Activated CD4-positive, alpha-beta memory T cell treated with anti-CD3 and anti-CD28 coated beads for 36 hours (primary cell): Measurements from ENCODE around the gene CACNA1A. TPM values are rescaled to one million over a fixed set of nuclear protein-coding genes. Genes with fewer than 3 reads are reported as not detected.
"Not testable (repeated sequence)": the region's sequence is repeated elsewhere in the genome, so short reads cannot be mapped to it uniquely, and the experiment has no call there.

Experiments
- CTCF ChIA-PET: fragments of 350-600 bp; sonication (Branson Sonifier 250); formaldehyde crosslinking; loops from one replicate; lab custom pipeline; 2021; ENCODE audit warnings: antibody characterized with exemption, inconsistent platforms; lab: Charles Lee
- POLR2A ChIA-PET: fragments of 350-600 bp; sonication (Branson Sonifier 250); formaldehyde crosslinking; loops from one replicate; lab custom pipeline; 2021; ENCODE audit warnings: antibody characterized with exemption; lab: Charles Lee
- DNase-seq: peaks from one replicate; pipeline ENCODE4 v3.0.0-alpha.2; 2020
- H3K27ac Mint-ChIP-seq: one replicate; pipeline ENCODE4 v1.8.0; 2021; ENCODE audit warnings: mixed read lengths
- H3K27me3 Mint-ChIP-seq: one replicate; pipeline ENCODE4 v1.8.0; 2021; ENCODE audit warnings: mixed read lengths
- H3K36me3 Mint-ChIP-seq: one replicate; pipeline ENCODE4 v1.8.0; 2021; ENCODE audit warnings: mixed read lengths
- H3K4me1 Mint-ChIP-seq: one replicate; pipeline ENCODE4 v1.8.0; 2021; ENCODE audit warnings: low read depth, mixed read lengths
- H3K4me3 Mint-ChIP-seq: one replicate; pipeline ENCODE4 v1.8.0; 2021; ENCODE audit warnings: mild to moderate bottlenecking, mixed read lengths
- H3K9me3 Mint-ChIP-seq: one replicate; pipeline ENCODE4 v1.8.0; 2021; ENCODE audit warnings: mixed read lengths
- intact Hi-C: fragments of 100-400 bp; cut with micrococcal nuclease; formaldehyde crosslinking; loops from one replicate; pipeline ENCODE4 v1.15.1; 2023
- total RNA-seq, 2 experiments: library from RNA; stranded (reverse); gene quantifications; one replicate each; pipeline ENCODE4 v1.2.3, GENCODE V29; 2021

The CACNA1A gene
- total RNA-seq, 2 experiments from 2014 or later, result 0.46 to 0.74 TPM

DNA sequence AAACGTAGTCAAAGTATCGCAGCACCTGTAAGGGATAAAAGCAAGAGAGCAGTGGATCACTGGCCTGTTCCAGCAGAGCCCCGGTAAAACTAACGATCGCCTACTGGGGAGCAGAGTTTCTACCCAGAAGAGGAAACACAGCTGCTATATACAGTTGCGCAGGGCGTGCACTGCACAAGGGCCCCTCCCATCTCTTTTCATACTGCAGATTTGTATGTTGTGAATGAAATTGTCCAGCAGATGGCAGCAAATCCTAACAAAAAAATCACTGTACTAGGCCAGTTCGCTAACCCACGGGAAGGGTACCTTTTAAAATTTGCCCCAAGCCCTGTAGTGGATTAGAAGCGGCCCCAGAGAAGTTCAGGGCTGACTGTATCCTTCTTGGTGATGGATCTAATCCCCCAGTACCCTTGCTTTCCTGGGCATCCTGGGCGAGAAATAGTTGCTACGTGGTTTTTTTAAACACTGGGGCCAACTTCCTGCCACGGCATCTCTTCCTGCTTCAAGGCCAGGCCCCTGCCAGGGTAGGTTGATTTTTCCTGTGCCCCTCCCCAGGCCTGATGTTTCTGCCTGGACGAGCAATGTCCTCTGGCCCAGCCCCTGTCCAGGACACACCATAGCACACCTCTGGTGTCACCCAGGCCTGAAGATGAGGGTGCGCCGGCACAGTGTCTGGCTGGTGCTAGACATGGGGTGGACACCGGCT is 229.0 kb downstream of the CACNA1A start:
- Mint-ChIP-seq H3K36me3 (no peaks in the 10 kb centered on the region), H3K9me3 (no peaks in the 10 kb centered on the region), H3K27me3 (no peaks in the 10 kb centered on the region), H3K4me1 (peaks cover 25% of the 10 kb centered on the region), H3K27ac (peak overlapping the region; percentile 73), H3K4me3 (peak overlapping the region; percentile 41)
- ChIA-PET POLR2A (no interaction called here), CTCF (interaction anchor here (0.7 to 3.0 kb wide), 40 partner anchors 9 to 585 kb away, joined by 3 to 48 read pairs (median 4); no protein-coding TSS in a partner anchor)
- peak; percentile 69 for DNase-seq
- intact Hi-C loops, result loop anchor here (1.0 to 5.0 kb wide), 4 partner anchors 58 to 585 kb away; no protein-coding TSS in a partner anchor

- intact Hi-C loops, result loop anchor here (5.0 kb wide), 1 partner anchor 587 kb away; no protein-coding TSS in a partner anchor
- peak overlapping the region; percentile 54 for H3K27ac Mint-ChIP-seq
- peaks cover 25% of the 10 kb centered on the region for H3K4me1 Mint-ChIP-seq
- ChIA-PET POLR2A (no interaction called here), CTCF (interaction anchor here (0.9 to 1.5 kb wide), 2 partner anchors 312 to 314 kb away, joined by 4 to 7 read pairs; no protein-coding TSS in a partner anchor)
- no peak overlapping the region for H3K4me3 Mint-ChIP-seq
- H3K9me3 Mint-ChIP-seq, result no peaks in the 10 kb centered on the region
- H3K36me3 Mint-ChIP-seq, result no peaks in the 10 kb centered on the region
- DNase-seq, result peak; percentile 54
- H3K27me3 Mint-ChIP-seq, result no peaks in the 10 kb centered on the region
These were observed 231.1 kb downstream of the CACNA1A start for GRCh38 chr19:13275016-13275722.

GRCh38 chr19:13270514-13271105 is 235.7 kb downstream of the CACNA1A start:
- CTCF ChIA-PET, result interaction anchor here (0.8 to 3.6 kb wide), 3 partner anchors 8 to 318 kb away, joined by 3 to 17 read pairs (median 9); no protein-coding TSS in a partner anchor

GRCh38 chr19:13269348-13269747 is 236.9 kb downstream of the CACNA1A start:
- intact Hi-C loops, result loop anchor here (10.0 kb wide), 1 partner anchor 295 kb away; no protein-coding TSS in a partner anchor
- no peak overlapping the region for H3K4me3 Mint-ChIP-seq
- POLR2A ChIA-PET, result no interaction called here
- H3K4me1 Mint-ChIP-seq, result no peaks in the 10 kb centered on the region
- CTCF ChIA-PET, result no interaction called here
- no peaks in the 10 kb centered on the region for H3K9me3 Mint-ChIP-seq
- H3K36me3 Mint-ChIP-seq, result no peaks in the 10 kb centered on the region
- peaks cover 2% of the 10 kb centered on the region for H3K27me3 Mint-ChIP-seq
- no peak for DNase-seq
- H3K27ac Mint-ChIP-seq, result no peak overlapping the region

More at GRCh38 chr19:13270514-13271105, 235.7 kb downstream of the CACNA1A start:
- Mint-ChIP-seq H3K4me1 (peaks cover 6% of the 10 kb centered on the region), H3K9me3 (no peaks in the 10 kb centered on the region), H3K4me3 (no peak overlapping the region), H3K27ac (no peak overlapping the region), H3K36me3 (no peaks in the 10 kb centered on the region), H3K27me3 (no peaks in the 10 kb centered on the region)
- DNase-seq, result no peak
- POLR2A ChIA-PET, result no interaction called here
- intact Hi-C loops, result no loop called here

- POLR2A ChIA-PET, result no interaction called here
- Mint-ChIP-seq H3K9me3 (no peaks in the 10 kb centered on the region), H3K4me3 (no peak overlapping the region), H3K4me1 (no peaks in the 10 kb centered on the region), H3K36me3 (no peaks in the 10 kb centered on the region), H3K27ac (no peak overlapping the region), H3K27me3 (peaks cover 4% of the 10 kb centered on the region)
- intact Hi-C loops, result loop anchor here (10.0 kb wide), 1 partner anchor 293 kb away; no protein-coding TSS in a partner anchor
- CTCF ChIA-PET, result interaction anchor here (1.2 to 1.4 kb wide), 2 partner anchors 9 to 290 kb away, joined by 3 to 6 read pairs; no protein-coding TSS in a partner anchor
- DNase-seq, result no peak
These were observed 238.4 kb downstream of the CACNA1A start for GRCh38 chr19:13267889-13268288.

- peaks cover 4% of the 10 kb centered on the region for H3K27me3 Mint-ChIP-seq
- H3K9me3 Mint-ChIP-seq, result no peaks in the 10 kb centered on the region
- no peak overlapping the region for H3K4me3 Mint-ChIP-seq
- intact Hi-C loops, result loop anchor here (10.0 kb wide), 1 partner anchor 292 kb away; no protein-coding TSS in a partner anchor
- H3K4me1 Mint-ChIP-seq, result peaks cover 2% of the 10 kb centered on the region
- no peak overlapping the region for H3K27ac Mint-ChIP-seq
- POLR2A ChIA-PET, result no interaction called here
- H3K36me3 Mint-ChIP-seq, result no peaks in the 10 kb centered on the region
- no peak for DNase-seq
- CTCF ChIA-PET, result interaction anchor here (1.2 to 1.4 kb wide), 2 partner anchors 10 to 289 kb away, joined by 3 to 6 read pairs; no protein-coding TSS in a partner anchor
These were observed 239.1 kb downstream of the CACNA1A start for GRCh38 chr19:13267131-13267530.

- Mint-ChIP-seq H3K27ac (no peak overlapping the region), H3K4me1 (peaks cover 14% of the 10 kb centered on the region), H3K9me3 (no peaks in the 10 kb centered on the region), H3K27me3 (peaks cover 13% of the 10 kb centered on the region), H3K36me3 (no peaks in the 10 kb centered on the region), H3K4me3 (no peak overlapping the region)
- POLR2A ChIA-PET, result interaction anchor here (1.0 to 2.1 kb wide), 2 partner anchors 47 to 67 kb away, joined by 3 to 5 read pairs; no protein-coding TSS in a partner anchor
- CTCF ChIA-PET, result interaction anchor here (0.6 to 3.3 kb wide), 20 partner anchors 8 to 599 kb away, joined by 3 to 71 read pairs (median 5); no protein-coding TSS in a partner anchor
- no peak for DNase-seq
- intact Hi-C loops, result loop anchor here (1.0 to 10.0 kb wide), 3 partner anchors 50 to 288 kb away; no protein-coding TSS in a partner anchor
These were observed 243.8 kb downstream of the CACNA1A start for GRCh38 chr19:13262450-13262849.

DNA sequence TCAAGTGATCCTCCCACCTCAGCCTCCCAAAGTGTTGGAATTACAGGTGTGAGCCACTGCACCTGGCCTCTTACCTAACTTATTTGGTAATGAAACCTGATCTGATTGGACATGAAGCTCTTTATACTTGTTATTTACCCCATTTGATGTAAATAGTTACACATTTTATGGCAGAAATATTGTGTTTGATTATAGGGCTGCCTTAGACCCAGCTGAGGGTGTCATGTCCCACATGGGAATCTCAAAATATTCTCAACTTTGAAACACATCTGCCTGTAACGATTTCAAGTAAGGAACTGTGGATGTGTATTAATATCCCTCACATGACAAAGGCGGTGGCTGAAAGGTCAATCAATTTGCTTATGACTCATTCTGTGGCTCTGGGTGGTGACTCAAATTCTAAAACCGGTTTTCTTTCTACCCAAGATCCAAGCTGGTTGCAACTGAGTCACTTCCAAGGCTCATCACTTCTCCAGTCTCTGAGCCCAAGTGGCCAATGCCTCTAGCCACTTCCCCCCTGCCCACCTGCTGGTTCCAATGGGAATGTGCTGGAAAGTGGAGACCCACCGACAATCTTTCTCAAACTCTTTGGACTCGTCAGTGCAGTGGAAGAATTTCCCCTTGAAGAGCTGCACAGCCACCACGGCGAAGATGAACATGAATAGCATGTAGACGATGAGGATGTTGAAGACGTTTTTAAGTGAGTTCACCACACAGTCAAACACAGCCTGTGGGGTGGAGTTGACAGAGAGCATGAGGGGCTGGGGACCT is 245.2 kb downstream of the CACNA1A start:
- Mint-ChIP-seq H3K27me3 (peaks cover 19% of the 10 kb centered on the region), H3K36me3 (no peaks in the 10 kb centered on the region), H3K27ac (peak overlapping the region; percentile 74), H3K4me1 (peaks cover 14% of the 10 kb centered on the region), H3K9me3 (peaks cover 5% of the 10 kb centered on the region), H3K4me3 (no peak overlapping the region)
- CTCF ChIA-PET, result interaction anchor here (1.3 to 3.1 kb wide), 6 partner anchors 17 to 156 kb away, joined by 3 to 45 read pairs (median 4); no protein-coding TSS in a partner anchor
- intact Hi-C loops, result loop anchor here (5.0 to 10.0 kb wide), 2 partner anchors 49 to 286 kb away; no protein-coding TSS in a partner anchor
- POLR2A ChIA-PET, result interaction anchor here (0.6 to 0.8 kb wide), 2 partner anchors 50 to 109 kb away, joined by 3 read pairs; no protein-coding TSS in a partner anchor
- peak; percentile 57 for DNase-seq

DNA sequence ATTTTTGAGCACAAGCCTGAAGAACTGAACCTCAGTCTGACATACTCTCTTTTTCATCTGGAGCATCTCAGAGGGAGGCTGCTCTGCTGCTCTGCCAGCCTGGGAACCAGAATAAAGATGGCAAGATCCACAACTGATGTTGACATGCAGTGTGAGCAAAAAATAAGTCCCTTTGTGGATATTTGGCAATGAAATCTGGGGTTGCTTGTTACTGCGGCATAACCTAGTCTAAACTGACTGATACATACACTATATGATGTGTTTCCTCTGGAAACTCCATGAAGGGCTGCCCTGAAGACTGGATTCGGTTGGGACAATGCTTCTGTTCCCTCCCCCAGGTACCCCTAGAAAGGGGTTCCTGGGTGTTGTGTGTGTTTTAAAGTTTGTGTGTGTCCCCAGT is 249.4 kb downstream of the CACNA1A start:
- ChIA-PET POLR2A (no interaction called here), CTCF (interaction anchor here (1.0 kb wide), 1 partner anchor 63 kb away, joined by 4 read pairs; no protein-coding TSS in a partner anchor)

GRCh38 chr19:13256398-13256797 is 249.9 kb downstream of the CACNA1A start:
- POLR2A ChIA-PET, H3K27ac Mint-ChIP-seq, H3K9me3 Mint-ChIP-seq, intact Hi-C loops, H3K4me1 Mint-ChIP-seq, DNase-seq, H3K4me3 Mint-ChIP-seq, H3K36me3 Mint-ChIP-seq: not testable (repeated sequence)
- CTCF ChIA-PET, result interaction anchor here (0.6 to 1.0 kb wide), 2 partner anchors 62 to 63 kb away, joined by 3 to 4 read pairs; no protein-coding TSS in a partner anchor
- H3K27me3 Mint-ChIP-seq, result peaks cover 19% of the 10 kb centered on the region

More for the DNA sequence above, 249.4 kb downstream of the CACNA1A start:
- no peak overlapping the region for H3K27ac Mint-ChIP-seq
- DNase-seq, result no peak
- intact Hi-C loops, result no loop called here
- no peaks in the 10 kb centered on the region for H3K36me3 Mint-ChIP-seq
- peaks cover 12% of the 10 kb centered on the region for H3K4me1 Mint-ChIP-seq
- peaks cover 19% of the 10 kb centered on the region for H3K27me3 Mint-ChIP-seq
- H3K4me3 Mint-ChIP-seq, result no peak overlapping the region
- H3K9me3 Mint-ChIP-seq, result peaks cover 5% of the 10 kb centered on the region

DNA sequence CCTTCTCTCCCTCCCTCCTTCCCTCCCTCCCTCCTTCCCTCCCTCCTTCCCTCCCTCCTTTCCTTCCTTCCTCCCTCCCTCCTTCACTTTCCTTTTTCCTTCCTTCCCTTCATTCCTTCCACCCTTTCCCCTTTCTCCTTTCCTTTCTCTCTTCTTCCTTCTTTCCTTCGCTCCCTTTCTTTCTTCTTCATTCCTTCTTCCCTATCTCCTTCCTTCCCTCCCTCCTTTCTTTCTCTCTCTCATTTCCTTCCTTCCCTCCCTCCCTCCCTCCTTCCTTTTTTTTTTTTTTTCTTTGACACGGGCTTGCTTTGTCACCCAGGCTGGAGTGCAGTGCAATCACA is 250.6 kb downstream of the CACNA1A start:
- Mint-ChIP-seq H3K4me3 (no peak overlapping the region), H3K4me1 (peaks cover 2% of the 10 kb centered on the region), H3K36me3 (no peaks in the 10 kb centered on the region), H3K27ac (no peak overlapping the region), H3K27me3 (peaks cover 18% of the 10 kb centered on the region), H3K9me3 (peaks cover 5% of the 10 kb centered on the region)
- CTCF ChIA-PET, result interaction anchor here (1.0 kb wide), 1 partner anchor 60 kb away, joined by 3 read pairs; no protein-coding TSS in a partner anchor
- intact Hi-C loops, result no loop called here
- POLR2A ChIA-PET, result no interaction called here
- DNase-seq, result no peak
